Measurements from ENCODE around the gene PIGP.

DNA sequence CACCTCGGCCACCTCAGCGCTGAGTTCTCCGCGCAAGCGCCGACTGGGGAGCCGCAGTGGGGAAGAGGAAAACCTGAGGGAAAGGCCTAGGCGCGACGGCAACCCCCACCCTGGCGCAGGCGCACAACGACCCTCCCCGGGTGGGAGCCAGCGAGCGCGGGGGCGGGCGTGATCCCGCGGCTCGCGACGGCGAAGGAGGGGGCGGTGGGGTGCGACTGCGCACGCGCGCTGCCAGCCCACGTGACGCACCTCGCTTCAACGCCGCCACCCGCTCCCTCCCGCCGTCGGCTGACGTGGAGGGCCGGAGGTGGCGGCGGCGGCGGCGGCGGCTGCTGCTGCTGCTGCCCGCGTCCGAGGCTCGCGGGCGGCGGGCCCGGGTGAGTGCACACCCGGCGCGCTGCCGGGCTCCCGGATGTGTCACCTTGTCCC lies at the start of gene PIGP, which contains the start of gene TTC3:
- TF ChIP-seq POLR2AphosphoS5 (IDR thresholded peaks at IDR 0.05), result peak; percentile 82 to 95
- peak; percentile 50 for TF ChIP-seq POLR2A (IDR thresholded peaks at IDR 0.05; ENCODE audit: low read depth)
- TF ChIP-seq, protein P1, sequence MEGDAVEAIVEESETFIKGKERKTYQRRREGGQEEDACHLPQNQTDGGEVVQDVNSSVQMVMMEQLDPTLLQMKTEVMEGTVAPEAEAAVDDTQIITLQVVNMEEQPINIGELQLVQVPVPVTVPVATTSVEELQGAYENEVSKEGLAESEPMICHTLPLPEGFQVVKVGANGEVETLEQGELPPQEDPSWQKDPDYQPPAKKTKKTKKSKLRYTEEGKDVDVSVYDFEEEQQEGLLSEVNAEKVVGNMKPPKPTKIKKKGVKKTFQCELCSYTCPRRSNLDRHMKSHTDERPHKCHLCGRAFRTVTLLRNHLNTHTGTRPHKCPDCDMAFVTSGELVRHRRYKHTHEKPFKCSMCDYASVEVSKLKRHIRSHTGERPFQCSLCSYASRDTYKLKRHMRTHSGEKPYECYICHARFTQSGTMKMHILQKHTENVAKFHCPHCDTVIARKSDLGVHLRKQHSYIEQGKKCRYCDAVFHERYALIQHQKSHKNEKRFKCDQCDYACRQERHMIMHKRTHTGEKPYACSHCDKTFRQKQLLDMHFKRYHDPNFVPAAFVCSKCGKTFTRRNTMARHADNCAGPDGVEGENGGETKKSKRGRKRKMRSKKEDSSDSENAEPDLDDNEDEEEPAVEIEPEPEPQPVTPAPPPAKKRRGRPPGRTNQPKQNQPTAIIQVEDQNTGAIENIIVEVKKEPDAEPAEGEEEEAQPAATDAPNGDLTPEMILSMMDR (IDR thresholded peaks at IDR 0.05), result peak in 1 of 3 experiments; percentile 3
